Fibroblast of pulmonary artery (primary cell): ENCODE measurements around the gene GRIK4.

ENCODE experiments used
- DNase-seq: peaks from one replicate; pipeline ENCODE4 v3.0.0-alpha.2; 2010; ENCODE audit warnings: low read depth
- H3K4me3 ChIP-seq: replicated peaks from 2 replicates; pipeline ENCODE4 v1.5.1; 2011; ENCODE audit warnings: low read depth, mild to moderate bottlenecking, control low read depth, low read length, moderate library complexity
- CTCF ChIP-seq: IDR thresholded peaks from 2 replicates; pipeline ENCODE4 v1.5.1; 2011; ENCODE audit warnings: mild to moderate bottlenecking, control low read depth, low read length, inconsistent platforms; ENCODE audit errors: missing control alignments

GRIK4 gene

GRCh38 chr11:120994091-120994859 lies 482.7 kb downstream of the GRIK4 start:
- H3K4me3 ChIP-seq: no peak overlapping the region
- DNase-seq: no peak
- no peak for TF ChIP-seq CTCF

GRCh38 chr11:120995184-120995583 lies 483.6 kb downstream of the GRIK4 start:
- TF ChIP-seq CTCF: no peak
- no peak overlapping the region for H3K4me3 ChIP-seq
- DNase-seq: no peak

DNA sequence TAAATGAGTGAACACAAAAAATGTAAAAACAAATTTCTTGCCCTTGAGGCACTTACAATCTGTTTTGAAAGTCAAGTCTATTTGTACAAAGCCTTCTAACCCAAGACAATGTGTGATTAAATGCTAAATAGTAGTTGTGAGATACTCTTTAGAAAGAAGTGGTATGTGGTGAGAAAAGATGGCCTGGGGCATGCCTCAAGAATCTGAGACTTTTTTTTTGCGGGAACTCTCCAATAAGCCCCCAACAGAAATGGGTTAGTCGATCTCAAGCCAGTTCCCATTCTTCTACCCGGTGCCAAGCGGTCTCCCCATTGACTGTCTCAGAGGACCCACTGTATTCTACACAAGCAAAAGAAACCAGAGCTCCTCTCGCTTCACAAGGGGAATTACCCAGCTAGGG lies 485.4 kb downstream of the GRIK4 start:
- no peak for TF ChIP-seq CTCF
- no peak overlapping the region for H3K4me3 ChIP-seq
- no peak for DNase-seq

GRCh38 chr11:120998581-120998980 lies 487.0 kb downstream of the GRIK4 start:
- DNase-seq: no peak
- no peak overlapping the region for H3K4me3 ChIP-seq
- no peak for TF ChIP-seq CTCF

GRCh38 chr11:121004206-121004840 lies 492.8 kb downstream of the GRIK4 start:
- no peak for DNase-seq
- no peak for TF ChIP-seq CTCF

GRCh38 chr11:121006922-121007321 lies 495.4 kb downstream of the GRIK4 start:
- no peak for DNase-seq
- TF ChIP-seq CTCF: no peak
- no peak overlapping the region for H3K4me3 ChIP-seq

More at GRCh38 chr11:121004206-121004840, 492.8 kb downstream of the GRIK4 start:
- no peak overlapping the region for H3K4me3 ChIP-seq

GRCh38 chr11:121008551-121008950 lies 497.0 kb downstream of the GRIK4 start:
- TF ChIP-seq CTCF: no peak
- H3K4me3 ChIP-seq: no peak overlapping the region
- DNase-seq: no peak
